Fibroblast of lung (primary cell): ENCODE measurements around the gene WWOX.

Experiments
- CTCF ChIP-seq, 2 donors: IDR thresholded peaks in 1 of 2; conservative IDR thresholded peaks in 1 of 2; 1 replicate in 1 of 2; 2 replicates in 1 of 2; pipeline ENCODE4 v1.5.1; 2011 to 2012; ENCODE audit warnings: low read length in 2 of 2, control low read depth in 1 of 2, inconsistent platforms in 1 of 2, low read depth in 1 of 2, mild to moderate bottlenecking in 1 of 2
- EZH2 ChIP-seq: IDR thresholded peaks from 2 replicates; pipeline ENCODE4 v1.5.1; 2012; ENCODE audit warnings: low read length, control low read depth, mild to moderate bottlenecking; ENCODE audit errors: missing control alignments

DNA sequence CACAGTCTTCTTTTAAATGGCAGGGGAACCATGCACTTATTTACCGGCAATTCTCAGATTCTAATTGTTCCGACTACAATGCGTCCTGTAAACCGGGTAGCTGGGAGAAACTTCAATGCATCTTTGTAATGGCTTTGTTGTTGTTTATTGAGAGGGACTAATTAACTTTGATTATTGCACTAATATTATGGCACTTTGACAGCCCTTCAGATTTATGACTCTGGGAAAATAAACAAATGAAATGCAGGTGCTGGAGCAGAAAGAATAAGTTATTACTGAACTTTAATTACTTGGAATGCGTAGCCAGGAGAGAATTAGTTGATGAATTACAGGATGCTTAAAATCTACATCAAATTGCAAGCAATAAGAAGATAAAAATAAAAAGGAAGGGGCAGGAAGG is 77.0 kb downstream of the WWOX start:
- TF ChIP-seq CTCF (conservative IDR thresholded peaks at IDR 0.05 in 1 of 2, IDR thresholded peaks at IDR 0.05 in 1 of 2; ENCODE audit: low read depth in 1 of 2, low read length in 2 of 2) (no peak), EZH2 (no peak)
